ENCODE results near the gene SLC39A10. TPM values are rescaled to one million over a fixed set of nuclear protein-coding genes. Genes with fewer than 3 reads are reported as not detected.

The SLC39A10 gene, protein sequence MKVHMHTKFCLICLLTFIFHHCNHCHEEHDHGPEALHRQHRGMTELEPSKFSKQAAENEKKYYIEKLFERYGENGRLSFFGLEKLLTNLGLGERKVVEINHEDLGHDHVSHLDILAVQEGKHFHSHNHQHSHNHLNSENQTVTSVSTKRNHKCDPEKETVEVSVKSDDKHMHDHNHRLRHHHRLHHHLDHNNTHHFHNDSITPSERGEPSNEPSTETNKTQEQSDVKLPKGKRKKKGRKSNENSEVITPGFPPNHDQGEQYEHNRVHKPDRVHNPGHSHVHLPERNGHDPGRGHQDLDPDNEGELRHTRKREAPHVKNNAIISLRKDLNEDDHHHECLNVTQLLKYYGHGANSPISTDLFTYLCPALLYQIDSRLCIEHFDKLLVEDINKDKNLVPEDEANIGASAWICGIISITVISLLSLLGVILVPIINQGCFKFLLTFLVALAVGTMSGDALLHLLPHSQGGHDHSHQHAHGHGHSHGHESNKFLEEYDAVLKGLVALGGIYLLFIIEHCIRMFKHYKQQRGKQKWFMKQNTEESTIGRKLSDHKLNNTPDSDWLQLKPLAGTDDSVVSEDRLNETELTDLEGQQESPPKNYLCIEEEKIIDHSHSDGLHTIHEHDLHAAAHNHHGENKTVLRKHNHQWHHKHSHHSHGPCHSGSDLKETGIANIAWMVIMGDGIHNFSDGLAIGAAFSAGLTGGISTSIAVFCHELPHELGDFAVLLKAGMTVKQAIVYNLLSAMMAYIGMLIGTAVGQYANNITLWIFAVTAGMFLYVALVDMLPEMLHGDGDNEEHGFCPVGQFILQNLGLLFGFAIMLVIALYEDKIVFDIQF
- 14.8 and 21.6 TPM in 2 replicates for total RNA-seq

DNA sequence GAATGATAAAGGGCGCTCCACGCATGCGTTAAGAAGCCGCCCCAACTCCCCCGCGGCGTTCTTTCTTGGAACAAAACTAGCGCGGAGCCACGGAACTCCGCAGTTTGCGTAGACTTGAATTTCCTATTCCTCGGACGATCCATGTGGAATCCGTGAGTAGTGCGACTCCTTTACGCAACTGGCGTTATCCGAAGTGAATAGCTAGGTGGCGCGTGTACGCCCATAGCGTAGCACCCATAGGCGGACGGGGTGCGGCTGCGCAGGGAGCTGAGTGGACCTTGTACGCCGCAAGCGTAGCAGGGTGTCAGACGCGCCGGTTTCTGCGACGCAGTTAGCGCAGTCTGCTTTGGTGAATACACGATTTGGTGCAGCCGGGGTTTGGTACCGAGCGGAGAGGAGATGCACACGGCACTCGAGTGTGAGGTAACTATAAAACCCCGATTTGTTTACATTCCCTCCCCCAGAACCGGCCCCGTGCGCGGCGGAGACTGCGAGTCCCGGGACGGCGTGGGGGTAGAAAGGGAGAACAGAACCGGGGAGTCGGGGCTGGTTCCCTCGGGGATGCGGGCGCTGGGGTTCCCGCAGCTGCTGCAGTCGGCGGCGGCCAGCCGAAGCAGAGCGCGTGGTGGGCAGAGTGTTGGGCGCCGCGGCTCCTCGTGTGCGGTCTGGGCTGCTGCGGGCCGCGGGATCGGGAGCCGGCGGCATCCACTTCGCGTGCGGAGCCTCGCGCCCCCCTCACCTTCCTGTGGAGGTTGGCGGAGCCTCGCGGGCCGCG lies at the start of gene SLC39A10:
TSS of gene SLC39A10 (plus strand) at position 368 of the 775 bp plus-strand sequence. CDS start 22,817 bp downstream, outside the sequence.

